DLD1 (cell line): ENCODE data around the gene TIMM10.

Experiments used
- in situ Hi-C: cut with HindIII; loops from 2 replicates; pipeline ENCODE4 v1.10.0; 2017; ENCODE audit warnings: low sequenced_read_pairs

TIMM10 gene

GRCh38 chr11:57508341-57509170 lies 22.0 kb downstream of the TIMM10 start:
- in situ Hi-C loops: no loop called here

DNA sequence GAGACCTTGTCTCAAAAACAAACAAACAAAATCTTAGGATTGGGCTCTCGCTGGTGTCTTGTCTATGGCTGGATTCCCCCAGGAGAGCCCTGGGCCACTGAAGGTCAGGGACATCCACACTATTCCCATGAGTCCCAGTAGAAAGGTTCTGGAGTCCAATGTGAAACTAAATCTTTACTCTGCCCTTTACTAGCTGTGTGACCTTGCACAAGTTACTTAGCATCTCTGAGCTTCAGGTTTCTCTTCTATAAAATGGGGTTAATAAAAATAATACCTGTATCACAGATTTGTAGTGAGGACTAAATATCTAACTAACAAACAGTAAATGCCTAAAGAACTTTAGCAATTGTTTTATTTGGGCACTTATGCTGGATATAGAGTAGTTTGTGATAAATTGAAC lies 24.0 kb downstream of the TIMM10 start:
- in situ Hi-C loops: no loop called here

DNA sequence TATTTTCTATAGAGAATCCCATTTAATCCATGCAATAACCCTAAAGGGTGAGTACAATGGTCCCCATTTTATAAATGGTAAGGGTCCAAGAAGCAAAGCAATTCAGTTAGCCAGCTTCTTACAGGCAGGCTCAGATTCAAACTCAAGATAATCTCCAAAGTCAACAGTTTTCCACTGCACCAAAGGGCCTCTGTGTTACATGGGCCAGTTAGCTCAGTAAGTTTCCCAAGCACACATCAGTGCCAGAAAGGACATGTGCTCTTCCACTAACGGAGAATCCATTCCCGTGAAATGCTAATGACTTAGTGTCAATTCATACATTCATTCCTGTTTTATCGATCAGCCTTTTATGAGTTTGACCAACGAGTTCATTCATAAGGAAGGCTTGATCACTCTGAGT lies 26.0 kb downstream of the TIMM10 start:
- in situ Hi-C loops: no loop called here

DNA sequence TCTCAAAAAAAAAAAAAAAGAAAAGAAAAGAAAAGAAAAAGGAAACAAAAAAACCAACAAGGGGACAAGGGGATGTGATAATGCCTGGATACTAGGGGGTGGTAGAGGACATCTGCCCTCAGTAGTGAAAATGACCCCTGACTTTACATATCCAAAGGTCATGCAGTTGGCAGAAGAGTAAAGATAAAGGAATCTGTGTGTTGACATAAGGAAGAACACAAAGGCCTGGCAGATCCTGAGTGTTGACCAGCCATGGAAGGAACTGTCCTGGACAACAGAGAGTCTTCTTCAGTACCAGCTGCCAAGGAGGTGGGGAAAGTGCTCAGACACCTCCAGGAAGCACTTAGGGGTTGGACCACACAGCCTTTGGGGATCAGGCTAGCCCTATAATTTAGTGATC lies 27.7 kb downstream of the TIMM10 start:
- in situ Hi-C loops: no loop called here

GRCh38 chr11:57502376-57502775 lies 28.2 kb downstream of the TIMM10 start:
- in situ Hi-C loops: no loop called here

DNA sequence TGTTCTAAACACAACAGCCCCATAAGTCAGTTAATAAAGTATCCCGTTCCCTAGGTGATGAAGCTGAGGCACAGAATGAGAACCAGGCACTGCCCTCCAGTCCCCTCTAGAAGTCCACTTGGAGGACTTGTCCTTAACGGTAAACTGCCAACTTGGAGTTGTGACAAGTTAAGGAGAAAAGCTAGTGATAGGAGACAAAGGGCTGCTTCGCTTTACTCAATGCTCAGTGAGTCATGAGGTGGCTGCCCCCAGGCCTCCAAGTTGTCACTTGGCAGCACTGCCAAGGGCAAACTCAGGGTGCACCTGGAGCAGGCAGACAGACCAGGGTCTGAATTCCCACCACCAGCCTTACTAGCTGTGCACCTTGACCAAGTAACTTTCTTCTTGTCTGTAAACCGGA lies 28.6 kb downstream of the TIMM10 start:
- in situ Hi-C loops: no loop called here

- in situ Hi-C loops: no loop called here
Measured at GRCh38 chr11:57500926-57501325, 29.6 kb downstream of the TIMM10 start.

DNA sequence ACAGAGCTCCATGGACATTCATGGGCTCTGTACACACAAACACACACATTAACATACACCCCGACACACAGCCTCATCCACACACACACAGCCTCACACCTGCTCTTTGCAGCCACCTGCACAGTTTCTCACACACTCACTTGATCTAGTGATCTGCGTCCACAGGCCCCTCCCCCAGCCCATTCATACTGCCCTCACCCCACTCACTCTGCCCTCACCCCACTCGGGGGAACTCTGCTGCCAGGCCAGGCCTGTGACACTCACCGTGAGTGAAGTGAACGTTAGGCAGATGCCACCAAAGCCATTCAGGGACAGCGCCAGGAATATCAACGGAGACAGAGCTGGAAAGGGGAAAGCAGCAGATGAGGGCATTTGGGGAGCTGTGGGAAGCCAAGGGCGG lies 30.0 kb downstream of the TIMM10 start:
- in situ Hi-C loops: no loop called here

DNA sequence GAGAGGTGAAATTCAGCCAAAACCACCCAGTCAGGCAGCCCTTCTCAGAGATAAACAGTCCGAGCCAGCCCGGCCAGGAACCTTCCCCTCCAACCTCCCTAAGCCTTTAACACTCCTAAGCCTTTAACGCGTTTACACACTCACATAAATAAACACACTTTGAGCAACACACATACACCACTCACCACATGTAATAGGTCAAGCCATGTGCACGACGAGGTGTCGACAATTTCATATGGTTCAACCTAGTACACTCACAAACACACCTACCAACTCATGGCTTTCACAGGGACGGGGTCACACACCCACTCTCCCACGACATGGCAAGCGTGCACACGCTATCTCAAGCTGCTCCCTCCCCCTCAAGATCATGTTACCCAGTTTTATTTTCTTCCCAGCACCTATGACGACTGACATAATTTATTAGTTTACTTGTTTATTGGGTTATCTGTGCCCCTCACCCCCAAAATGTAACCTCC lies 30.5 kb downstream of the TIMM10 start:
- in situ Hi-C loops: no loop called here

DNA sequence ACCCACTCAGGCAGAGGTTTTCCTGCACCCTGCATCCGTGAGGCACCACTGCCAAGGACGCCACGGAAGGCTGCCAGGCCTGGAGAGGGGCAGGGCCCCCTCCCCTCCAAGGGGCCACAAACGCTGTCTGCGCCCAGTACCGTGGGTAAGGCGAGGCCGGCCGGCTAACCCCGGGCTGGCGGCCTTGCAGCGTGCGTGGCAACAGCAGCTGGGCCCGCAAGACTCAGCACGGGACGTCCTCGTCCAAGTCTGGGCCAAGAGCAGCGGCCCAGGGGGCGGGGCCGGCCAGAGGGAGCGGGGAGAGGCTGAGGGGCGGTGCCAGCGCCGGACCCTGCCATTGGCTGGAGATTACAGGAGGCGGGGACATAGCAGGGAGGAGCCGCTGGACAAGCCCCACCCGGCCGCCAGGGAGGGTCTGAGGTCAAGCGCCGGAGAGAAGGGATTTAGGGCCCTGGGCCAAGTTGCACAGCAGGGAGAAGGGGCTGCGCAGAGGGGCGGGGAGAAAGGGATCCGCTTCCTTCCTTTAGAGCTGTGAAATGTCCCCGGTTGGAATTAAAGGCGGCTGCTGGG lies 31.1 kb downstream of the TIMM10 start:
- in situ Hi-C loops: no loop called here

DNA sequence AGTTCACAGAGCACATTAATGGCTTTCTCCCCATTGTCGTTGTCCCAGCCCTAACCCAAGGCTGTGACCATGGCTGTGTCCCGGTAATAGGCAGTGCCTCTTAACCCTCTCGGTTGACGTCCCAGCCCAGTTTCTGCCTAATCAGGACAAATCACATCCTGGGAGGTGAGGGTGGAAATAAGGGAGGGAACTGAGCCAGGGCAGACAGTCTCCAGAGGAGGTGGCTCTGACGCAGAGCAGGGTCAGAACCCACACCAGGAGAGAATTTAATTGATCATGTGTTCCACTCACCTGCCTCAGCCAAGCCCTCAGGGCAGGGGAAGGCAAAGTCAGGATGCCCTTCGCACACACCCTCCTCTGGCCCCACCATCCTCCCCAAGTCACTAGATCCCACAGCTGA lies 32.0 kb downstream of the TIMM10 start:
- in situ Hi-C loops: no loop called here

DNA sequence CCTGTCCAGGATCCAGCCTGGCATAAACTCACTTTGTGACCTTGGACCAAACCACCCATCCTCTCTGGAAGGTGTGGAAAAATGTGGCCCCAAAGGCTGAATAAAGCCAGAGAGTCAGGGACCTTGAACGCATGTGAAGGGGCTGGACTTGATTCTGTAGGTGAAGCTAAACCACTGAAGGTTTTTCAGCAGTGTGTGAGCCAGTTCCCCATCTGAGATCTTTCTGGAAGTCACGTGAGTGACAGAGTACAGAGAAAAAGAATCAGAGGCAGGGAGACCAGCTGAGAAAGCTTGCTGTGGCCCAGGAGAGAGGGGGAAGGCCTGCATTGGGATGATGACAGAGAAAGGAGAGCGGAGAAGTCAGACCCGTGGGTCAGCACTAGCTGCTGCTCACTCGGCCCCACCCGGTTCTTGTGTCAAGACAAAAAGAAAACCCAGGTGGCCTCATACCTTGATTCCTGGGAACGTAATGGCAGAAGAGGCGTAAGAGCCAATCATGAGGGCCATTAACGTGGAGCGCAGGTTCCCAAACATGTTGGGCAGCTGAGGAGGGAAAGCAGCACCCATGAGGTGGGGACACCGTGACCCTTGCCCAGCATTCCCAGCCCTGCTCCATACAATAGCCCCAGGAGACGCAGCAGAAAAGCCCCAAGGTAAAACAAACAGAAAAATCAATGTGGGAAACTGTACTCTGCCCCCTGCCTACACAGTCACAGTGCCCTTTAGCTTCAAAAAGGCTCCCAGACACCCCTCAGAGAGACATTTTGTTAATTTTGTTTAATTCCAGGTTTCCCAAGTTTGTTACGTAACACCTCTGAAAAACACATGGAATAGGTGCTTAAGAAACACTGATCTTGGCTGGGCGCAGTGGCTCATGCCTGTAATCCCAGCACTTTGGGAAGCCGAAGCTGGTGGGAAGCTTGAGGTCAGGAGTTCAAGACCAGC lies 33.0 kb downstream of the TIMM10 start:
- in situ Hi-C loops: no loop called here

GRCh38 chr11:57496109-57496820 lies 34.3 kb downstream of the TIMM10 start:
- in situ Hi-C loops: no loop called here

DNA sequence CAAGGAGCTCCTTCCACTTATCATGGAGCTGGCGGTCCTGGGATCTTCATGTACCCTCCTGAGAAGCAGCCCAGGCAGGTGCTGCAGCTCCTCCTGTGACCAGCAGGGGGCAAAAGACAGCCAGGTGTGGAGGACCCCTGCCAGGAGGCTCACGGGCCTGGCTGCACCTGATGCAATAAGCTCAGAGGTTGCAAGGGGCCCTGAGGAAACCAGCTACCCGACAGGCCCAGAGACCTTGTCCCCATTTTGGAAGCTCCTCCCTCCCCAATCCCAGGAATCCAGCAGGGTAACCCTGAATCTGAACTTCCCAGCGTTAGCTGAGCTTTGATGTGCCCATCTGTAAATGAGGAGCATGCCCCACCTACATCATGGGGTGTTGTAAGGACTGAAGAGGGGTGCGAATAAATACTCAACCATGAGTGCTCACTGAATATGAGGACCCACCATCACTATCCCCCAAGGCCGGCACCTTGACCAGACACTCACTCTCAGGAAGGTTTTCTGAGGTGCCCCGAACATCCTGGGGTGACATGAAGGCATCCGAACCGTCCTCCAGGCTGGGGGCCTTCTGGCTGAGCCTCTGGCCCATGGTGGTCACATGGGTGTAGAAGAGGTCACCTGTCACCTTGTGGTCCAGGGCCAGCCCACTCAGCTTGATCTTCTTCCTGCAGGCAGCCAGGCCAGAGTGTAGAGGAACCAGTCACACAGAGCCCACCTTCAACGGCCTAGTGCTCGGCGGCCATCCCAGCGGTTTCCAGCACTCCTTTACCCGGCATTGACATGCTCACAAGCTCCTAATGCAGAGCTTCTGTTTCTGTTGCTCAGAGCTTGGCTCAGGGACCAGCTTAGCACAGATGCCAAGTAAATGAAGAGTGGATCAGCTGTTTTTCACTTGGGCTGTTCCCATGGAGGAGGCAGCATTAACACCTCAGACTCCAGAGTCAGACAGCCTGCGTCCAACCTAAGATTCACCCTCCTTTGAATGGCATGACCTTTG lies 36.7 kb downstream of the TIMM10 start:
- in situ Hi-C loops: no loop called here

GRCh38 chr11:57491371-57492061 lies 39.0 kb downstream of the TIMM10 start:
- in situ Hi-C loops: no loop called here

DNA sequence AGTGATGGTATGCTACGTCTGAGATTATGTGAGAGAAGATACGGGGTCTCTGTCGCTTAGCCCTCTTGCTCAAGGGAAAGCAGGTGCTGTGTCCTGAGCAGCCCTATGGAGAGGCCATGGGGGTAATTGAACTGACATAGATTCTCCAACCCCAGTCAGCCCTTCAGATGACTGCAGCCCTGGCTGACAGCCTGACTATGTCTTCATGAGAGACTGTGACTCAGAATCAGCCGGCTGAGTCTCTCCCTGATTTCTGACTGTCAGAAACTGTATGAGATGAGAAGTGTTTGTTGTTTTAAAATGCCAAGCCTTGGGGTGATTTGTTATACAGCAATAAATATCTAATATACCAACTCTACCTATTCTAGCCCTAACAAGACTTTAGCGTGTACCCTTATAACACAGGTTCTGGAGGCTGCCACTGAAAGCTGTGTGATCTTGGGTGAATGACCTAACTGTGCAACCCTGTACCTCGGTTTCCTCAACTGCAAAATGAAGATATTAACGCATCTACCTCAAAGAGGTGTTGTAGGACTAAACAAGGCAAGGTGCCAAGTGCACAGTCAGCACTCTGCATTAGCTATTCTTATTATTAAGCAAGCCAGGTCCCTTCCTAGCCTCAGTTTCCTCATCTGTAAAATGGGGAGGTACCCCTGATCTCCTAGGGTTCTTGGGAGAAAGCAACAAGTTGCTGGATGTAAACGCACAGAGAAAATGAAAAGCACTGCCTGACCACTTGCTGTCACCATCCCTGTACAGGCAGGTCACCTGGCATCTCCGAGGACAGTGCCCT lies 39.9 kb downstream of the TIMM10 start:
- in situ Hi-C loops: no loop called here

GRCh38 chr11:57487920-57488659 lies 42.5 kb downstream of the TIMM10 start:
- in situ Hi-C loops: no loop called here
